Thyroid gland (tissue), 4 donors: ENCODE measurements around the gene PREB.

Experiments used
- POLR2A ChIP-seq, 2 donors: fragments of 450-650 bp; IDR thresholded peaks; one replicate each; pipeline ENCODE4 v1.6.1; 2017; ENCODE audit warnings: antibody characterized with exemption in 2 of 2, mild to moderate bottlenecking in 2 of 2, moderate library complexity in 1 of 2
- TF ChIP-seq, protein P1 (sequence below), 6 experiments: fragments of 200-600 bp in 3 of 6; fragments of 450-650 bp in 3 of 6; sonication (generic) in 3 of 6; IDR thresholded peaks; one replicate each; pipeline ENCODE4 v1.5.1; 2016 to 2019; ENCODE audit warnings: antibody characterized with exemption in 6 of 6, mild to moderate bottlenecking in 2 of 6, inconsistent platforms in 1 of 6, moderate library complexity in 1 of 6

DNA sequence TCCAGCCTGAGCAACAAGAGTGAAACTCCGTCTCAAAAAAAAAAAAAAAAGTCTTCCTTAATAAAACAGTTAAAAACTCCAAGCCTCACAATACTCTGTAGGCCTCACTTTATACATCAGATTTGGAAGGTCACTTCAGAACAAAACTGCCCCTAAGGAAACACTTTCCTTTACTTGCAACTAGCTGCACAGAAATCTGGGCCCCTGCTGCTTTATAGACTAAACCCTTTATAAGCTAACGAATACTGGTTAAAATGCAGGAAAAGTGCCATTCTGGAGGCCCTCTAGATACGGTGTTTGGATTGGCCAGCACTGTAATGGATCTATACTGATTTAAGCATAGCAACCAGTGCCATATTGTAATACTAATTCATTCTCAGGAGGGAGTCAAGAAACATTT lies 9.3 kb downstream of the PREB start:
- no peak for TF ChIP-seq POLR2A (IDR thresholded peaks at IDR 0.05)
- TF ChIP-seq, protein P1, sequence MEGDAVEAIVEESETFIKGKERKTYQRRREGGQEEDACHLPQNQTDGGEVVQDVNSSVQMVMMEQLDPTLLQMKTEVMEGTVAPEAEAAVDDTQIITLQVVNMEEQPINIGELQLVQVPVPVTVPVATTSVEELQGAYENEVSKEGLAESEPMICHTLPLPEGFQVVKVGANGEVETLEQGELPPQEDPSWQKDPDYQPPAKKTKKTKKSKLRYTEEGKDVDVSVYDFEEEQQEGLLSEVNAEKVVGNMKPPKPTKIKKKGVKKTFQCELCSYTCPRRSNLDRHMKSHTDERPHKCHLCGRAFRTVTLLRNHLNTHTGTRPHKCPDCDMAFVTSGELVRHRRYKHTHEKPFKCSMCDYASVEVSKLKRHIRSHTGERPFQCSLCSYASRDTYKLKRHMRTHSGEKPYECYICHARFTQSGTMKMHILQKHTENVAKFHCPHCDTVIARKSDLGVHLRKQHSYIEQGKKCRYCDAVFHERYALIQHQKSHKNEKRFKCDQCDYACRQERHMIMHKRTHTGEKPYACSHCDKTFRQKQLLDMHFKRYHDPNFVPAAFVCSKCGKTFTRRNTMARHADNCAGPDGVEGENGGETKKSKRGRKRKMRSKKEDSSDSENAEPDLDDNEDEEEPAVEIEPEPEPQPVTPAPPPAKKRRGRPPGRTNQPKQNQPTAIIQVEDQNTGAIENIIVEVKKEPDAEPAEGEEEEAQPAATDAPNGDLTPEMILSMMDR (IDR thresholded peaks at IDR 0.05), result no peak
